Astrocyte (in vitro differentiated cells and primary cell): ENCODE results near the gene IL1RL2. TPM values are rescaled to one million over a fixed set of nuclear protein-coding genes. Genes with fewer than 3 reads are reported as not detected.

Source experiments
- DNase-seq: peaks from one replicate; pipeline ENCODE4 v3.0.0-alpha.2; 2010; ENCODE audit warnings: low read depth
- FAIRE-seq: peaks from 2 replicates; lab custom pipeline; 2011; peaks lifted over from hg19 to GRCh38; lab: Jason Lieb, UNC
- H2AFZ ChIP-seq: 2 replicates; pipeline ENCODE4 v1.6.0; 2012; ENCODE audit warnings: low read depth, low read length, inconsistent platforms
- H3K27ac ChIP-seq: 2 replicates; pipeline ENCODE4 v1.5.1; 2011; ENCODE audit warnings: low read depth, low read length, inconsistent platforms
- H3K27me3 ChIP-seq: 2 replicates; pipeline ENCODE4 v1.6.0; 2011; ENCODE audit warnings: low read length, inconsistent platforms; ENCODE audit not compliant: insufficient read depth
- H3K36me3 ChIP-seq: 2 replicates; pipeline ENCODE4 v1.5.1; 2011; ENCODE audit warnings: low read length, inconsistent platforms; ENCODE audit not compliant: insufficient read depth
- H3K4me1 ChIP-seq: 2 replicates; pipeline ENCODE4 v1.5.1; 2011; ENCODE audit warnings: low read length, inconsistent platforms; ENCODE audit not compliant: insufficient read depth
- H3K4me2 ChIP-seq: 2 replicates; pipeline ENCODE4 v1.6.0; 2012; ENCODE audit warnings: low read length, inconsistent platforms
- H3K4me3 ChIP-seq: 2 replicates; pipeline ENCODE4 v1.5.1; 2011; ENCODE audit warnings: low read depth, mild to moderate bottlenecking, low read length, inconsistent platforms; ENCODE audit not compliant: insufficient read depth
- H3K79me2 ChIP-seq: 2 replicates; pipeline ENCODE4 v1.6.0; 2012; ENCODE audit warnings: mild to moderate bottlenecking, low read length, inconsistent platforms; ENCODE audit not compliant: insufficient read depth
- H3K9ac ChIP-seq: 2 replicates; pipeline ENCODE4 v1.6.0; 2012; ENCODE audit warnings: mild to moderate bottlenecking, low read length, inconsistent platforms
- H3K9me3 ChIP-seq: 2 replicates; pipeline ENCODE4 v1.5.1; 2012; ENCODE audit warnings: low read depth, mild to moderate bottlenecking, low read length, inconsistent platforms; ENCODE audit not compliant: insufficient read depth
- H4K20me1 ChIP-seq: 2 replicates; pipeline ENCODE4 v1.6.0; 2012; ENCODE audit warnings: low read length, inconsistent platforms; ENCODE audit not compliant: insufficient read depth
- H3K27ac Mint-ChIP-seq: one replicate; pipeline ENCODE4 v1.8.0; 2021; ENCODE audit warnings: mild to moderate bottlenecking, mixed read lengths; ENCODE audit not compliant: unreplicated experiment
- H3K27me3 Mint-ChIP-seq: one replicate; pipeline ENCODE4 v1.8.0; 2021; ENCODE audit warnings: low read depth, mixed read lengths; ENCODE audit not compliant: unreplicated experiment
- H3K36me3 Mint-ChIP-seq: one replicate; pipeline ENCODE4 v1.8.0; 2021; ENCODE audit warnings: low read depth, mixed read lengths; ENCODE audit not compliant: unreplicated experiment
- H3K4me1 Mint-ChIP-seq: one replicate; pipeline ENCODE4 v1.8.0; 2021; ENCODE audit warnings: low read depth, mixed read lengths; ENCODE audit not compliant: unreplicated experiment
- H3K4me3 Mint-ChIP-seq: one replicate; pipeline ENCODE4 v1.8.0; 2021; ENCODE audit warnings: mild to moderate bottlenecking, moderate library complexity, mixed read lengths; ENCODE audit not compliant: unreplicated experiment
- H3K9me3 Mint-ChIP-seq: one replicate; pipeline ENCODE4 v1.8.0; 2021; ENCODE audit warnings: mild to moderate bottlenecking, mixed read lengths; ENCODE audit not compliant: unreplicated experiment
- CTCF ChIP-seq: IDR thresholded peaks from 2 replicates; pipeline ENCODE4 v1.5.1; 2011; ENCODE audit warnings: low read depth, mild to moderate bottlenecking, inconsistent platforms, low read length, moderate library complexity; ENCODE audit not compliant: insufficient read depth
- EZH2 ChIP-seq: IDR thresholded peaks from 2 replicates; pipeline ENCODE4 v1.6.1; 2012; ENCODE audit warnings: mild to moderate bottlenecking, low read length, inconsistent platforms; ENCODE audit not compliant: insufficient read depth
- total RNA-seq: library from RNA; stranded (reverse); gene quantifications from 2 replicates; pipeline ENCODE4 v1.2.1, GENCODE V29; 2021

Gene IL1RL2
- total RNA-seq, 1 donor from 2014 or later, result 0.43 TPM

GRCh38 chr2:102154946-102155702 is 31.7 kb upstream of the IL1RL2 start:
- Mint-ChIP-seq H3K27me3 (no peaks in the 10 kb centered on the region), H3K4me1 (peaks cover 9% of the 10 kb centered on the region), H3K27ac (no peak overlapping the region), H3K36me3 (peaks cover 33% of the 10 kb centered on the region), H3K9me3 (peaks cover 9% of the 10 kb centered on the region), H3K4me3 (no peak overlapping the region)
- Histone ChIP-seq H3K27me3 (no peaks in the 10 kb centered on the region), H4K20me1 (peaks cover 7% of the 10 kb centered on the region), H2AFZ (no peak overlapping the region), H3K4me2 (no peak overlapping the region), H3K4me1 (no peaks in the 10 kb centered on the region), H3K9ac (no peak overlapping the region), H3K27ac (no peak overlapping the region), H3K36me3 (no peaks in the 10 kb centered on the region), H3K4me3 (no peak overlapping the region), H3K9me3 (no peaks in the 10 kb centered on the region), H3K79me2 (peaks cover 7% of the 10 kb centered on the region)
- FAIRE-seq (no peak), DNase-seq (no peak)
- no peak for TF ChIP-seq CTCF
- no peak for TF ChIP-seq EZH2

GRCh38 chr2:102155703-102156515 is 30.9 kb upstream of the IL1RL2 start:
- FAIRE-seq (no peak), DNase-seq (no peak)
- H3K79me2 ChIP-seq, result peaks cover 7% of the 10 kb centered on the region
- TF ChIP-seq EZH2 (no peak), CTCF (no peak)
- no peaks in the 10 kb centered on the region for H3K36me3 ChIP-seq
- Mint-ChIP-seq H3K9me3 (peaks cover 9% of the 10 kb centered on the region), H3K27me3 (no peaks in the 10 kb centered on the region), H3K36me3 (peaks cover 28% of the 10 kb centered on the region), H3K4me3 (no peak overlapping the region), H3K4me1 (peaks cover 6% of the 10 kb centered on the region), H3K27ac (no peak overlapping the region)
- H3K9ac ChIP-seq, result no peak overlapping the region
- no peak overlapping the region for H3K27ac ChIP-seq
- H3K4me3 ChIP-seq, result no peak overlapping the region
- no peak overlapping the region for H3K4me2 ChIP-seq
- H4K20me1 ChIP-seq, result peaks cover 7% of the 10 kb centered on the region
- H3K9me3 ChIP-seq, result no peaks in the 10 kb centered on the region
- H3K27me3 ChIP-seq, result no peaks in the 10 kb centered on the region
- no peak overlapping the region for H2AFZ ChIP-seq
- H3K4me1 ChIP-seq, result no peaks in the 10 kb centered on the region
